HG02885 (cell line): ENCODE data around the gene ZNF335.
"Not testable (repeated sequence)": the region's sequence is repeated elsewhere in the genome, so short reads cannot be mapped to it uniquely, and the experiment has no call there.

Source experiments
- ATAC-seq: cut with Tn5 transposase; IDR thresholded peaks from one replicate; pipeline ENCODE4 v1.9.1; 2021; ENCODE audit warnings: mild to moderate bottlenecking; ENCODE audit not compliant: unreplicated experiment, poor library complexity

ZNF335 gene

GRCh38 chr20:45913116-45913515 is 58.9 kb downstream of the ZNF335 start:
- no peak for ATAC-seq

GRCh38 chr20:45912344-45912682 is 59.7 kb downstream of the ZNF335 start:
- ATAC-seq: no peak

- no peak for ATAC-seq
Measured at GRCh38 chr20:45911486-45912343, 60.3 kb downstream of the ZNF335 start, which contains the start of gene PLTP. Gene PLTP, minus strand, starts transcription at chr20:45912155. Its CDS starts 703 bp downstream, at chr20:45911452.

- peak; percentile 89 for ATAC-seq
Measured at GRCh38 chr20:45910670-45911485, 61.1 kb downstream of the ZNF335 start.

- no peak for ATAC-seq
Measured at GRCh38 chr20:45909817-45910669, 62.0 kb downstream of the ZNF335 start.

GRCh38 chr20:45909336-45909808 is 62.6 kb downstream of the ZNF335 start:
- no peak for ATAC-seq

- ATAC-seq: no peak
Measured at GRCh38 chr20:45908084-45908483, 63.9 kb downstream of the ZNF335 start.

GRCh38 chr20:45907219-45907948 is 64.6 kb downstream of the ZNF335 start:
- ATAC-seq: no peak

GRCh38 chr20:45905505-45906079 is 66.4 kb downstream of the ZNF335 start:
- ATAC-seq: no peak

- no peak for ATAC-seq
Measured at GRCh38 chr20:45904583-45905504, 67.2 kb downstream of the ZNF335 start.

GRCh38 chr20:45902199-45902701 is 69.8 kb downstream of the ZNF335 start:
- ATAC-seq: no peak

- not testable (repeated sequence) for ATAC-seq
Measured at GRCh38 chr20:45901332-45901731, 70.7 kb downstream of the ZNF335 start.

- no peak for ATAC-seq
Measured at GRCh38 chr20:45899046-45899835, 72.8 kb downstream of the ZNF335 start.
